GM19467 (cell line): ENCODE data around the gene COPZ1.
"Not testable (repeated sequence)": the region's sequence is repeated elsewhere in the genome, so short reads cannot be mapped to it uniquely, and the experiment has no call there.

Experiments used
- ATAC-seq: cut with Tn5 transposase; IDR thresholded peaks from one replicate; pipeline ENCODE4 v1.9.1; 2021; ENCODE audit warnings: mild to moderate bottlenecking, moderate library complexity; ENCODE audit not compliant: unreplicated experiment

COPZ1 gene

GRCh38 chr12:54330442-54330841 is 5.5 kb downstream of the COPZ1 start:
- no peak for ATAC-seq

GRCh38 chr12:54331461-54331860 is 6.5 kb downstream of the COPZ1 start:
- ATAC-seq, result no peak

GRCh38 chr12:54333420-54334034 is 8.6 kb downstream of the COPZ1 start:
- no peak for ATAC-seq

GRCh38 chr12:54337280-54337842 is 12.4 kb downstream of the COPZ1 start:
- no peak for ATAC-seq

GRCh38 chr12:54337854-54338650 is 13.1 kb downstream of the COPZ1 start:
- no peak for ATAC-seq

- ATAC-seq, result no peak
These were observed 13.9 kb downstream of the COPZ1 start for GRCh38 chr12:54338698-54339296.

GRCh38 chr12:54340846-54341245 is 15.9 kb downstream of the COPZ1 start:
- no peak for ATAC-seq

- ATAC-seq, result no peak
These were observed 16.7 kb downstream of the COPZ1 start for GRCh38 chr12:54341378-54342300.

GRCh38 chr12:54349036-54349435 is 24.1 kb downstream of the COPZ1 start:
- ATAC-seq, result no peak

GRCh38 chr12:54349679-54350078 is 24.7 kb downstream of the COPZ1 start:
- no peak for ATAC-seq

GRCh38 chr12:54350743-54351142 is 25.8 kb downstream of the COPZ1 start:
- ATAC-seq, result no peak

- ATAC-seq, result no peak
These were observed 26.4 kb downstream of the COPZ1 start for GRCh38 chr12:54351341-54351740.

GRCh38 chr12:54352022-54352531 is 27.1 kb downstream of the COPZ1 start:
- ATAC-seq, result no peak

- ATAC-seq, result no peak
These were observed 28.3 kb downstream of the COPZ1 start for GRCh38 chr12:54352891-54353874.

- not testable (repeated sequence) for ATAC-seq
These were observed 29.3 kb downstream of the COPZ1 start for GRCh38 chr12:54354271-54354670.

- no peak for ATAC-seq
These were observed 30.3 kb downstream of the COPZ1 start for GRCh38 chr12:54355104-54355815.

GRCh38 chr12:54356228-54356627 is 31.3 kb downstream of the COPZ1 start:
- no peak for ATAC-seq

- ATAC-seq, result no peak
These were observed 32.0 kb downstream of the COPZ1 start for GRCh38 chr12:54356951-54357356.
